EH (cell line): ENCODE data around the gene AKAP6.
"Not testable (repeated sequence)": the region's sequence is repeated elsewhere in the genome, so short reads cannot be mapped to it uniquely, and the experiment has no call there.

Experiments
- DNase-seq: peaks from one replicate; pipeline ENCODE4 v3.0.0-alpha.2; 2015; ENCODE audit warnings: low read depth

Gene AKAP6

GRCh38 chr14:32449648-32450047 is 120.5 kb downstream of the AKAP6 start:
- peak; percentile 27 for DNase-seq

- DNase-seq, result peak; percentile 19
These were observed 122.0 kb downstream of the AKAP6 start for GRCh38 chr14:32450919-32451675.

GRCh38 chr14:32453857-32454810 is 125.0 kb downstream of the AKAP6 start:
- peak; percentile 80 for DNase-seq

GRCh38 chr14:32457213-32457920 is 128.3 kb downstream of the AKAP6 start:
- DNase-seq, result peak; percentile 94

- DNase-seq, result peak; percentile 15
These were observed 129.6 kb downstream of the AKAP6 start for GRCh38 chr14:32458720-32459119.

- no peak for DNase-seq
These were observed 131.2 kb downstream of the AKAP6 start for GRCh38 chr14:32460267-32460666.

GRCh38 chr14:32462553-32462952 is 133.5 kb downstream of the AKAP6 start:
- not testable (repeated sequence) for DNase-seq

GRCh38 chr14:32468955-32469354 is 139.9 kb downstream of the AKAP6 start:
- peak; percentile 89 for DNase-seq

- DNase-seq, result peak; percentile 71
These were observed 140.5 kb downstream of the AKAP6 start for GRCh38 chr14:32469388-32470160.

- DNase-seq, result peak; percentile 34
These were observed 141.1 kb downstream of the AKAP6 start for GRCh38 chr14:32470161-32470715.

- no peak for DNase-seq
These were observed 142.1 kb downstream of the AKAP6 start for GRCh38 chr14:32471181-32471580.

GRCh38 chr14:32472076-32472475 is 143.0 kb downstream of the AKAP6 start:
- no peak for DNase-seq

- DNase-seq, result peak; percentile 91
These were observed 143.7 kb downstream of the AKAP6 start for GRCh38 chr14:32472512-32473463.

GRCh38 chr14:32473464-32473855 is 144.4 kb downstream of the AKAP6 start:
- DNase-seq, result peak; percentile 84

GRCh38 chr14:32474478-32475195 is 145.5 kb downstream of the AKAP6 start:
- no peak for DNase-seq

- DNase-seq, result no peak
These were observed 147.4 kb downstream of the AKAP6 start for GRCh38 chr14:32476532-32476931.

GRCh38 chr14:32477396-32477795 is 148.3 kb downstream of the AKAP6 start:
- no peak for DNase-seq

GRCh38 chr14:32478050-32478449 is 149.0 kb downstream of the AKAP6 start:
- peak; percentile 91 for DNase-seq

GRCh38 chr14:32480337-32480736 is 151.2 kb downstream of the AKAP6 start:
- DNase-seq, result peak; percentile 79
